Naive thymus-derived CD8-positive, alpha-beta T cell (primary cell): Measurements from ENCODE around the gene TMPRSS4. TPM values are rescaled to one million over a fixed set of nuclear protein-coding genes. Genes with fewer than 3 reads are reported as not detected.
A peak's percentile ranks its signal among the peaks of the same experiment; 100 is the strongest.

ENCODE experiments used
- ATAC-seq, 2 donors: fragments of 150-1000 bp; cut with Tn5 transposase in 1 of 2; sonication (Bioruptor Pico), chemical (Tn5 transposase) in 1 of 2; 1 replicate in 1 of 2; 2 replicates in 1 of 2; pipeline ENCODE4 v1.10.0; 2021; ENCODE audit warnings: mild to moderate bottlenecking in 2 of 2, moderate library complexity in 2 of 2
- POLR2A ChIA-PET: fragments of 350-600 bp; sonication (Branson Sonifier 250); formaldehyde crosslinking; loops from one replicate; lab custom pipeline; 2021; ENCODE audit warnings: antibody characterized with exemption; lab: Charles Lee
- DNase-seq, 10 donors: peaks; one replicate each; pipeline versions ENCODE4 v3.0.0 to v3.0.0-alpha.2; 2020 to 2022
- H3K27ac Mint-ChIP-seq, 10 donors: one replicate each; pipeline ENCODE4 v1.8.0; 2020 to 2022; ENCODE audit warnings: mild to moderate bottlenecking in 10 of 10, mixed read lengths in 10 of 10, moderate library complexity in 4 of 10, inconsistent platforms in 1 of 10
- H3K27me3 Mint-ChIP-seq, 5 donors: one replicate each; pipeline ENCODE4 v1.8.0; 2021 to 2022; ENCODE audit warnings: mixed read lengths in 5 of 5
- H3K36me3 Mint-ChIP-seq, 3 donors: one replicate each; pipeline ENCODE4 v1.8.0; 2020 to 2022; ENCODE audit warnings: mixed read lengths in 3 of 3, mild to moderate bottlenecking in 2 of 3, inconsistent platforms in 1 of 3
- H3K4me1 Mint-ChIP-seq, 4 donors: one replicate each; pipeline ENCODE4 v1.8.0; 2021 to 2022; ENCODE audit warnings: mixed read lengths in 4 of 4
- H3K4me3 Mint-ChIP-seq, 10 donors: one replicate each; pipeline ENCODE4 v1.8.0; 2020 to 2022; ENCODE audit warnings: mild to moderate bottlenecking in 10 of 10, mixed read lengths in 10 of 10, moderate library complexity in 6 of 10, inconsistent platforms in 1 of 10
- H3K9me3 Mint-ChIP-seq, 9 donors: one replicate each; pipeline ENCODE4 v1.8.0; 2020 to 2022; ENCODE audit warnings: mixed read lengths in 9 of 9, mild to moderate bottlenecking in 3 of 9, inconsistent platforms in 1 of 9, moderate library complexity in 1 of 9
- polyA plus RNA-seq, 3 donors: library from polyadenylated mRNA; unstranded; fragments of 300-500 nt; fragmentation: Illumina TruSeq; gene quantifications; one replicate each; pipeline ENCODE4 v1.2.3, GENCODE V29; 2021
- total RNA-seq, 8 experiments: library from RNA in 2 of 8; stranded (reverse) in 2 of 8; gene quantifications; one replicate each; pipeline ENCODE4 v1.2.3 and lab custom pipeline; 2021 to 2026

Gene TMPRSS4, protein sequence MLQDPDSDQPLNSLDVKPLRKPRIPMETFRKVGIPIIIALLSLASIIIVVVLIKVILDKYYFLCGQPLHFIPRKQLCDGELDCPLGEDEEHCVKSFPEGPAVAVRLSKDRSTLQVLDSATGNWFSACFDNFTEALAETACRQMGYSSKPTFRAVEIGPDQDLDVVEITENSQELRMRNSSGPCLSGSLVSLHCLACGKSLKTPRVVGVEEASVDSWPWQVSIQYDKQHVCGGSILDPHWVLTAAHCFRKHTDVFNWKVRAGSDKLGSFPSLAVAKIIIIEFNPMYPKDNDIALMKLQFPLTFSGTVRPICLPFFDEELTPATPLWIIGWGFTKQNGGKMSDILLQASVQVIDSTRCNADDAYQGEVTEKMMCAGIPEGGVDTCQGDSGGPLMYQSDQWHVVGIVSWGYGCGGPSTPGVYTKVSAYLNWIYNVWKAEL
- total RNA-seq (not detected), polyA plus RNA-seq (not detected), total RNA-seq (lab: John Stamatoyannopoulos, UW) (0 reads per million in 6 experiments)

DNA sequence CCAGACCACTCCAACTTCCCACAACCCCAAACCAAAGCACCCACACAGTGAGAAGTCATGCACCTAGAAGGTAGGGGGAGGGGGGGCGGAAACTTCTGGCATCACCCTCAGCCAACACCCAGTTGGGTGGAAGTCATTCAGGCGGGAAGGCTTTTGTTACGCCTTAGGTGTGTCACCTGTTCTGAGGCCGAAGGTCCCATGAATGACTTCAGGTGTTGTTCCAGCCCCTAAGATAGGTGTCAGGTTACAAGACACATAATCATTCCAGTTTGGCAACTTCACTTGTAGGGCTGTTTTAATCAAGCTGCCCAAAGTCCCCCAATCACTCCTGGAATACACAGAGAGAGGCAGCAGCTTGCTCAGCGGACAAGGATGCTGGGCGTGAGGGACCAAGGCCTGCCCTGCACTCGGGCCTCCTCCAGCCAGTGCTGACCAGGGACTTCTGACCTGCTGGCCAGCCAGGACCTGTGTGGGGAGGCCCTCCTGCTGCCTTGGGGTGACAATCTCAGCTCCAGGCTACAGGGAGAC lies at the start of gene TMPRSS4:
TMPRSS4 (plus strand) TSS at position 325 of the 528 bp plus-strand sequence. CDS start 225 bp downstream, outside the sequence.
- no peaks in the 10 kb centered on the region for H3K36me3 Mint-ChIP-seq
- POLR2A ChIA-PET: no interaction called here
- no peak within 1 kb of the TSS for H3K4me3 Mint-ChIP-seq
- no peaks in the 10 kb centered on the region for H3K4me1 Mint-ChIP-seq
- peak within 1 kb of the TSS in 1 of 10 donors; percentile 34 for H3K27ac Mint-ChIP-seq
- DNase-seq: no peak
- no peaks in the 10 kb centered on the region for H3K9me3 Mint-ChIP-seq
- ATAC-seq: no peak
- peaks cover 0 to 8% (median 0%) of the 10 kb centered on the region in 5 donors for H3K27me3 Mint-ChIP-seq

DNA sequence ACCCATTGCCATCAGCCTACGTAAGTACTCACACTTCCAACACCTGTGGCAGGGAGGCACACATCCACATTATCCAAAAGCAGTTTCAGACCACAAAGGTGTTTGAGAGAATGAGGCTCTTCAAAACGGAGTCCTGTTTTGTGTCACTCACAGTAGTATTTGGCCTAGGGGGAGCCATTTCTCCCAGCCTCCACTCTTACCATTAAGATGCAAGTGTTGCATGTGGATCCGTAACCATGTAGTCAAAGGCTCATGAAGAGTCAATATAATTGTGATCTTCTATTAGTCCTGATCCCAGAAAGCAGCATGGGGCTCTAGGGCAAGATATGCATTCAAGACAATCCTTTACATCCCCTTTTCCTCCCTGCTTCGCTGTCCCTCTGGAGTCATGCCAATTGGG lies 49.2 kb upstream of the TMPRSS4 start:
- Mint-ChIP-seq H3K27me3 (no peaks in the 10 kb centered on the region), H3K4me1 (peaks cover 21 to 50% (median 27%) of the 10 kb centered on the region in 4 donors), H3K36me3 (no peaks in the 10 kb centered on the region), H3K4me3 (no peak overlapping the region), H3K9me3 (no peaks in the 10 kb centered on the region), H3K27ac (peak overlapping the region in 1 of 10 donors; percentile 19)
- ATAC-seq (no peak), DNase-seq (no peak)
- POLR2A ChIA-PET: interaction anchor here (1.0 to 2.7 kb wide), 4 partner anchors 12 to 77 kb away, joined by 3 to 10 read pairs (median 5); no protein-coding TSS in a partner anchor

DNA sequence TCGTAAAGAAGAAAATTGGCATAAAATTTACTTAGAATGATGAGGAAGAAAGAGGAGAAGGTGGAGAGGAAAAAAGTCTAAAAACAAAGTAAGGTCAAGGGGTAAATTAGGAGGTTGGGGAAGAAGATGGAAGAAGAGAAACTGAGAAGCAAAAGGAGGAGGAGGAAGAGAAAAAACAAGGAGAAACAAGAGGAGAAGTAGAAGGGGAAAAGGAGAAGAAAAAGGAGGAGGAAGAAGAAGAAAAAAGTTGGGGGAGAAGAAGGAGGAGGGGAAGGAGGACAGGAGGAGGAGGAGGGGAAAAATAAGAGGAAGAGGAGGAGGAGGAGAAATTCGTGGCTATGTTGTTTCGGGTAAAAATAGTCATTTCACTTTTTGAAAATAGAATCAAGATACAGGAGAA lies 48.3 kb upstream of the TMPRSS4 start:
- no peak overlapping the region for H3K4me3 Mint-ChIP-seq
- no peaks in the 10 kb centered on the region for H3K36me3 Mint-ChIP-seq
- no peaks in the 10 kb centered on the region for H3K27me3 Mint-ChIP-seq
- no peak for DNase-seq
- POLR2A ChIA-PET: interaction anchor here (1.0 to 3.2 kb wide), 7 partner anchors 14 to 78 kb away, joined by 3 to 20 read pairs (median 6); no protein-coding TSS in a partner anchor
- no peak for ATAC-seq
- H3K27ac Mint-ChIP-seq: peak overlapping the region in 5 of 10 donors; percentile 0 to 75 (median 29)
- peaks cover 21 to 50% (median 31%) of the 10 kb centered on the region in 4 donors for H3K4me1 Mint-ChIP-seq
- H3K9me3 Mint-ChIP-seq: no peaks in the 10 kb centered on the region

DNA sequence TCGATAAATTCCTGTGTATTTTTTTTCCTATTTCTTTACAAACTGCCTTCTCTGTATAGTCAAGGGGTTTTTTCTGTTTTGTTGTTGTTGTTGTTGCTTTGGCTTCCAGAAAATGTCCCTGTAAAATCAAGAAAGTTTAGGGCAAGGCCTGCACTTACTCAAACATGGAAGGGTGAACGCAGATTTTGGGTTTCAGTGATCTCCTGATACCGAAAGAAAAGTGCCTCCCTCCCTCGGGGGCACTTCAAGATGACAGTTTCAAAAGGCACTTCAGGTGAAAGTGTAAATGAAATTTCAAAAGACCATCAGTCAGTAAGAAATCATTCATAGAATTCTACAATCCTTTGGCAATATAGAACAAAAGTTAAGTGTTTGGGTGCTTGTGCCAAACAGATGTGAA lies 43.4 kb upstream of the TMPRSS4 start:
- Mint-ChIP-seq H3K4me1 (peaks cover 19 to 34% (median 32%) of the 10 kb centered on the region in 4 donors), H3K27ac (peak overlapping the region in 2 of 10 donors; percentile 11 to 19), H3K27me3 (no peaks in the 10 kb centered on the region), H3K36me3 (peaks cover 0 to 4% (median 0%) of the 10 kb centered on the region in 3 donors), H3K9me3 (peaks cover 0 to 2% (median 0%) of the 10 kb centered on the region in 9 donors), H3K4me3 (no peak overlapping the region)
- POLR2A ChIA-PET: interaction anchor here (1.6 kb wide), 1 partner anchor 83 kb away, joined by 4 read pairs; no protein-coding TSS in a partner anchor
- no peak for ATAC-seq
- no peak for DNase-seq

DNA sequence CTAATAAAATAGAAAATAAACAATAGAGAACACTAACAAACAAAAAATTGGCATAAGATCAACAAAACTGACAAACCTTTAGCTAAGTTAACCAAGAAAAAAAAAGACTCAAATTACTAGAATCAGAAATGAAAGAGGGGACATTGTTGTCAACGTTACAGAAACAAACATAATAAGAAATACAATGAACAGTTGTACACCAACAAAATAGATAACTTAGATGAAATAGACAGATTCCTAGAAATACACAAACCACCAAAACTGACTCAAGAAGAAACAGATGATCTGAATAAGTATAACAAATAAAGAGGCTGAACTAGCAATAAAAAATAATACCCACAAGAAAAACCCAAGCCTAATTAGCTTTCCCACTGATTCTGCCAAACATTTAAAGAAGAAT lies 34.7 kb upstream of the TMPRSS4 start:
- Mint-ChIP-seq H3K4me1 (peaks cover 35 to 75% (median 64%) of the 10 kb centered on the region in 4 donors), H3K27me3 (no peaks in the 10 kb centered on the region), H3K4me3 (peak overlapping the region in 5 of 10 donors; percentile 29 to 71 (median 42)), H3K9me3 (peaks cover 0 to under 1% (median 0%) of the 10 kb centered on the region in 9 donors), H3K36me3 (peaks cover 0 to 4% (median 0%) of the 10 kb centered on the region in 3 donors), H3K27ac (peak overlapping the region in 9 of 10 donors; percentile 37 to 95 (median 73))
- POLR2A ChIA-PET: interaction anchor here (0.7 to 17.5 kb wide), 3 partner anchors 26 to 70 kb away, joined by 3 to 631 read pairs (median 4); partner anchors contain the start of gene IL10RA
- ATAC-seq (no peak), DNase-seq (no peak)

DNA sequence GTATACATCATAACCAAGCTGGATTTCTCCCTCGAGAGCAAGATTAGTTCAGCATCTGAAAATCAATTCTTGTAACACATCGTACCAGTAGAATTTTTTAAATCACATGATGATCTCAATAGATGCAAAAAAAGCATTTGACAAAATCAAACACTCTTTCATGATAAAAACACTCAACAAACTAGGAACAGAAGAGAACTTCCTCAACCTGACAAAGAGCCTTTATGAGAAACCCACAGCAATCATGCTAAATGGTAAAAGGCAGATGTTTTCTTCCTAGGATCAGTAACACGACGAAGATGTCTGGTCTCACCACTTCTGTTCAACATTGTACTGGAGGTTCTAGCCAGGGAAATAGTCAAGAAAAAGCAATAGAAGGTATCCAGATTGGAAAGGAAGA lies 34.1 kb upstream of the TMPRSS4 start:
- peaks cover 36 to 76% (median 70%) of the 10 kb centered on the region in 4 donors for H3K4me1 Mint-ChIP-seq
- ATAC-seq: no peak
- POLR2A ChIA-PET: interaction anchor here (17.5 kb wide), 1 partner anchor 45 kb away, joined by 631 read pairs; the partner anchor contains the start of gene IL10RA
- no peaks in the 10 kb centered on the region for H3K36me3 Mint-ChIP-seq
- H3K27me3 Mint-ChIP-seq: no peaks in the 10 kb centered on the region
- peak overlapping the region in 9 of 10 donors; percentile 0 to 72 (median 42) for H3K4me3 Mint-ChIP-seq
- peak overlapping the region; percentile 37 to 95 (median 76) for H3K27ac Mint-ChIP-seq
- H3K9me3 Mint-ChIP-seq: no peaks in the 10 kb centered on the region
- DNase-seq: peak in 3 of 10 donors; percentile 19 to 44 (median 31)

DNA sequence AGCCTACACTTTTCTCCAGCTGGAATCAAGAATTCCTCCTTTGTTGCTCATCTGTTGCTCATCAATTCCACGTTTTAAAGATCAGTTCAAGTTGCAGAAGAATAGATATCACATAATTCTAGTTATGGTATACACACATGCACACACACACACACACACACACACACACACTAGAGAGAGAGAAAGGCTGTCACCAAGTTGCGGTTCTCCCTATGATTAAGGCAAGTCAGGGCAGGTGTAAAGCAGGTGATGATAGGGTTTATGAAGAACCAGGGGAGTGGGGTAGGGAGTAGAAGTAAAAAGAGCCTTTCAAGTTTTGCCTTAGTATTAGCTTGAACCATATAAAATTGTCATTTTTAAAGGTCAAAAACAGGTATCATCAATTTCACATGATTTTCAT lies 31.7 kb upstream of the TMPRSS4 start:
- peak overlapping the region; percentile 75 to 98 (median 92) for H3K27ac Mint-ChIP-seq
- H3K9me3 Mint-ChIP-seq: no peaks in the 10 kb centered on the region
- H3K4me3 Mint-ChIP-seq: peak overlapping the region in 6 of 10 donors; percentile 12 to 64 (median 38)
- POLR2A ChIA-PET: interaction anchor here (0.7 to 17.5 kb wide), 9 partner anchors 10 to 94 kb away, joined by 3 to 631 read pairs (median 7); partner anchors contain the start of gene IL10RA
- H3K27me3 Mint-ChIP-seq: no peaks in the 10 kb centered on the region
- H3K4me1 Mint-ChIP-seq: peaks cover 38 to 86% (median 80%) of the 10 kb centered on the region in 4 donors
- no peak for ATAC-seq
- no peaks in the 10 kb centered on the region for H3K36me3 Mint-ChIP-seq
- no peak for DNase-seq

DNA sequence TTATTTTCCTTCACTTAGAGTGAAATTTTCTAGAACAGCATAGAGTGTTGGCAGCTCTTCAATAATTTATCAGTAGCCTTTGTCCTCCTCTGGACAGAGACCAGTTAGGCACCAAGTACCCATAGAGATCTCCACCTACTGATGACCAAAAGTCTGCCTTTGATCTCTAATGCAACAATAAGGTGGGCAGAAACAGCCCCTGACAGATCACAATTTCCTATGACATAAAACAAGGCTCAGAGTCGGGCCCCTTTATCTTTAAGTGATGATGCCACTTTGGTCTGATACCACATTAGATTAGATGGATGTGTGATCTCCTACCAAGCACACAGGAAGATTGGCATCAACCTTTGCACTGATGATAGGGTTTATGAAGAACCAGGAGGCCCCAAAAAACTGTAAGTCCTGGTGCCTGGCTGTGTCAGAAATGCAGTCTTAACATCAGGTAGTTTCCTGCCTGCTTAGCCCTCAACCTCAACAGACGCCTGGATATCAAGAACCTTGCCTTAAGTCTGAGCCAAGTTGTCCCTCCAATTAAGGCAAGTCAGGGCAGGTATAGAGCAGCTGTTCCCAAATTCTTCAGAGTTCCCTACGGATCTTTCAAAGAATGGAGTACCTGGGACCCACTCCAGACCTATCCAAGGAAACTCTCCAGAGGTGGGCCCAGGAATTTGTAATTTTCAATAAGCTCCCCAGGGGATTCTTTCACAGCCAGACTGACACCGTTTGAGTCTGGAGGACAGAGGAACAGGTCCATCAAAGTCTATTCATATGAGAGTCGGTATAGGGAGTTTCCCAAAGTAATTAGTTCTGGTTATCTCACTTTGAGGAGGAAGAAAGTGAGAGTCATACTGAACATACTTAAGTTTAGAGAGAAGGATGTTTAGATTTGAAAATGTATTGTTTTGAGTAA lies 30.6 kb upstream of the TMPRSS4 start:
- POLR2A ChIA-PET: interaction anchor here (0.5 to 17.5 kb wide), 7 partner anchors 12 to 95 kb away, joined by 3 to 631 read pairs (median 8); partner anchors contain the start of gene IL10RA

DNA sequence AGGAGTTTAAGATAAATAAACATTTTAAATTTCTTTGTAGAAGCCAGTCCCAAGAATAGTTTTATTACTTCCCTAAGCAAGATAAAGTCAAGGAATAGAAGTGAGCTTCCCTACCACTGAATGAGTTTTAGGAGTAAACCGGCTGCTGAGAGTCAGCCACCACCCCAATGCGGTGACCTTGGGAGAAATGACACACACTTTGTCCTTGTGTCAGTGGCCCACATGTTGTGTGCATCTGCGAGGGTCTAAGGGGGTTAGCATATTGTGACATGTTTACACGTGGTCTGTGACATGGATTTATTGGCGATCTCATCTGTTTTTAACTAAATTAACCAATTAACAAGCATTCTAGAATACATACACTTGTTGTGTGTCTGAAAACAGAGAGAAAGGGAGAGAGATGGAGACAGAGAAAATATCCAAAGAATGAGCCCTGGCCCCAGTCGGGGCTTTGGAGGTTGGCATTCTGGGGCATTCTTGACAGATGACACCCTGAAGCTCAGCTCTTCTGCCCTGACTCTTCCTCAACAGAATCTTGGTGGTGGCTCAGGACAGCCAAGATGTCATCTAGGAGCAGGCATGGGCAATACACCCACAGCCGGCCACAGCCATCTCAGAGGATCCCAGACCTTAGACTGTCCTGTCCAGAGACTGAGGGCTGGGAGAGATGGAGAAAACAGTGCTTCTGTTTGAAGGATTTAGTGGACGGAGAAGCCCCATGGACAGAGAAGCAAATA lies 29.7 kb upstream of the TMPRSS4 start:
- POLR2A ChIA-PET: interaction anchor here (0.6 to 17.5 kb wide), 10 partner anchors 20 to 95 kb away, joined by 3 to 631 read pairs (median 6); partner anchors contain the start of gene IL10RA
- DNase-seq (no peak), ATAC-seq (no peak)
- H3K4me3 Mint-ChIP-seq: peak overlapping the region in 7 of 10 donors; percentile 48 to 67 (median 64)
- peak overlapping the region; percentile 89 to 98 (median 94) for H3K27ac Mint-ChIP-seq
- H3K27me3 Mint-ChIP-seq: no peaks in the 10 kb centered on the region
- H3K4me1 Mint-ChIP-seq: peaks cover 49 to 93% (median 91%) of the 10 kb centered on the region in 4 donors
- H3K36me3 Mint-ChIP-seq: no peaks in the 10 kb centered on the region
- H3K9me3 Mint-ChIP-seq: no peaks in the 10 kb centered on the region

More for the DNA sequence above, 30.6 kb upstream of the TMPRSS4 start:
- no peaks in the 10 kb centered on the region for H3K36me3 Mint-ChIP-seq
- ATAC-seq (peak; percentile 86 to 93), DNase-seq (peak in 8 of 10 donors; percentile 23 to 79 (median 58))
- H3K9me3 Mint-ChIP-seq: no peaks in the 10 kb centered on the region
- H3K27ac Mint-ChIP-seq: peak overlapping the region; percentile 89 to 98 (median 94)
- H3K4me1 Mint-ChIP-seq: peaks cover 48 to 95% (median 88%) of the 10 kb centered on the region in 4 donors
- no peaks in the 10 kb centered on the region for H3K27me3 Mint-ChIP-seq
- H3K4me3 Mint-ChIP-seq: peak overlapping the region in 8 of 10 donors; percentile 25 to 67 (median 62)

DNA sequence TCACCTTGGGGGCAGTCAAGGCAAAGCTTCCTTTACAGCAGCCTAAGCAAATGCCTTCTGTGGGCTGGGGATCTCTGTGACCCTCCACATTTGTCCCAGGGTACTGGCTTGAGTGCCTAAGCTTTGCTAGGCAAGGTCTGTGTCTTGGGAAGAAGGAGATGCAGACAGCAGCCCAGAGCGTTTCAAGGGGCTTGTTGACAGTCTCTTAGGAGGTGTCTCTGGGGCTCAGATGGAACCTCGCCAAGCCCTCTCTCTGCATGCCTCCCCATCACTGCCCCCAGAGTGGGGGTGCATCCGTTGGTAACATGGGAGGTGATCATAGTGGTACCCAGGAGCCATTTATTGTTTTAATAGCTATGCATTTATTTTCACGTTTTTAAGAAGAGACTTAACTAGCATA lies 29.1 kb upstream of the TMPRSS4 start:
- H3K4me1 Mint-ChIP-seq: peaks cover 48 to 93% (median 91%) of the 10 kb centered on the region in 4 donors

More for the DNA sequence above, 29.1 kb upstream of the TMPRSS4 start:
- ATAC-seq (no peak), DNase-seq (no peak)
- Mint-ChIP-seq H3K27me3 (no peaks in the 10 kb centered on the region), H3K4me3 (peak overlapping the region in 4 of 10 donors; percentile 12 to 41 (median 17)), H3K36me3 (no peaks in the 10 kb centered on the region), H3K9me3 (no peaks in the 10 kb centered on the region), H3K27ac (peak overlapping the region in 8 of 10 donors; percentile 29 to 98 (median 80))
- POLR2A ChIA-PET: interaction anchor here (0.6 to 17.5 kb wide), 12 partner anchors 10 to 741 kb away, joined by 3 to 631 read pairs (median 5); partner anchors contain the start of gene IL10RA
